Measurements from ENCODE around the gene MACROD2. TPM values are rescaled to one million over a fixed set of nuclear protein-coding genes. Genes with fewer than 3 reads are reported as not detected.

MACROD2 gene
- total RNA-seq, 4 donors from 2014 or later = 1.8 to 4.8 (median 2.9) TPM

DNA sequence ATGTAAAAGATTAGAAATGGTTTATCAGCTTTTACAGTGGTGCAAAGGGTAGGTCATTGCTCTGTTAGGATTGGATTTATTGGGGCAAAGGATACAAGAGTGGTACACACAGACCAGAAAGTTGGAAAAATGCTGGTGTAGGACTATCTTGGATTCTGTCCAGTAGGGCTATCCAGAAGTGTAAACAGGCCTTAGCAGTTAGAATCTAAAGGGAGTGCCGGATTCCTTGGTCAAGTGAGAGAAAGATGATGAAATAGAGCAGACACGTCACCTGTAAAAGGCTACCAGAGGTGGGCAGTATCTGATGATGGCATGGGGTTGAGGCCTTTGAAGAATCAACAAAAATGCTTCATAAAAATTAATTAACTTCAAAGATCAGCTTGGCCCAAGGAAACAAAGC lies 1602.0 kb downstream of the MACROD2 start:
- intact Hi-C loops (cut with DNase I) = no loop called here
- H3K9me3 ChIP-seq = no peaks in the 10 kb centered on the region
- H3K36me3 ChIP-seq = no peaks in the 10 kb centered on the region
- no peaks in the 10 kb centered on the region for H3K4me1 ChIP-seq
- no peak for DNase-seq
- H3K4me3 ChIP-seq = no peak overlapping the region
- TF ChIP-seq, protein P1, sequence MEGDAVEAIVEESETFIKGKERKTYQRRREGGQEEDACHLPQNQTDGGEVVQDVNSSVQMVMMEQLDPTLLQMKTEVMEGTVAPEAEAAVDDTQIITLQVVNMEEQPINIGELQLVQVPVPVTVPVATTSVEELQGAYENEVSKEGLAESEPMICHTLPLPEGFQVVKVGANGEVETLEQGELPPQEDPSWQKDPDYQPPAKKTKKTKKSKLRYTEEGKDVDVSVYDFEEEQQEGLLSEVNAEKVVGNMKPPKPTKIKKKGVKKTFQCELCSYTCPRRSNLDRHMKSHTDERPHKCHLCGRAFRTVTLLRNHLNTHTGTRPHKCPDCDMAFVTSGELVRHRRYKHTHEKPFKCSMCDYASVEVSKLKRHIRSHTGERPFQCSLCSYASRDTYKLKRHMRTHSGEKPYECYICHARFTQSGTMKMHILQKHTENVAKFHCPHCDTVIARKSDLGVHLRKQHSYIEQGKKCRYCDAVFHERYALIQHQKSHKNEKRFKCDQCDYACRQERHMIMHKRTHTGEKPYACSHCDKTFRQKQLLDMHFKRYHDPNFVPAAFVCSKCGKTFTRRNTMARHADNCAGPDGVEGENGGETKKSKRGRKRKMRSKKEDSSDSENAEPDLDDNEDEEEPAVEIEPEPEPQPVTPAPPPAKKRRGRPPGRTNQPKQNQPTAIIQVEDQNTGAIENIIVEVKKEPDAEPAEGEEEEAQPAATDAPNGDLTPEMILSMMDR (IDR thresholded peaks at IDR 0.05) = no peak
- no peak for TF ChIP-seq POLR2A (IDR thresholded peaks at IDR 0.05)
- H3K27me3 ChIP-seq = no peaks in the 10 kb centered on the region
- WGBS, 2 donors = 65 to 87% methylated on average over 2 of the region's 2 CpGs
- H3K27ac ChIP-seq = no peak overlapping the region

DNA sequence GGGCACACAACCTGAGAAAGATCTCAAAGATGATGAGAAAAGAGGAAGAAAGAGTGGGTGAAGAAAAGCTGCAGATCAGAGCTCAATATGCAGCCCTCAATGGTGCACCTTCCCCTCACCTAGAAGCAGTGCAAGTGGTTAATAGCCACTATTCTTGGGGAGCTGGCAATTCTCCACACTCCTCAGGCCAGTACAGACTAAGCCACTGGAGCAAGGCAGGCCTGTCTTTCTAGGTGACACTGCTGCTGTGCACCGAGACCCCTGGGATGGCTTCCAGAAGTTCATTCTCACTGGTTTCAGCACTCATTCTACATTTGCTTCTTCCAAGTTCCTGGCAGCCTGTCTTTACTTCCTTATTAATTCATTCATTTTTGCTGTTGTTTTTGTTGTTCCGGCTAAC lies 1604.6 kb downstream of the MACROD2 start:
- Histone ChIP-seq H3K4me3 (no peak overlapping the region), H3K4me1 (no peaks in the 10 kb centered on the region), H3K27ac (no peak overlapping the region), H3K27me3 (no peaks in the 10 kb centered on the region), H3K36me3 (no peaks in the 10 kb centered on the region), H3K9me3 (no peaks in the 10 kb centered on the region)
- intact Hi-C loops (cut with DNase I) = no loop called here
- no peak for TF ChIP-seq POLR2A (IDR thresholded peaks at IDR 0.05)
- TF ChIP-seq, protein P1 (IDR thresholded peaks at IDR 0.05) = no peak
- WGBS, 2 donors = 76 to 79% methylated on average over 2 of the region's 2 CpGs
- no peak for DNase-seq

DNA sequence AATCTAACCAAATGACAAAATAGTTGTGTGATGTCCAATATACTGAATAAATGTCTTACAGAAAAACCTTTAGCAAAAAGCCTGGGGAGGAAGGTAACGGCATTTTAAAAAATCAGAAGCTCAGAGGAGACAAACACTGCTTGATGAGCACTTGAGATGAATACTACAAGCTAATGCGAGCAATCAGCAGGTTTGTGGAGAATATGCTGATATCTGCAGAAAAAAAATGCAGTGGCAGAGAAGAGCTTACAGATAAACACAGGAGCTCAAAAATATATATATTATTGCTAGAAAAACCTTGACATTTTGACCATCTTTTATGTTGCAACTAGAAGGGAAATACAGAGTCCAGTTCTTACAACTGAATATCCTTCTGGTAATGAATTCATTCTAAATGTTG lies 1605.2 kb downstream of the MACROD2 start:
- 86 to 90% methylated on average over 2 of the region's 2 CpGs for WGBS, 2 donors
- no peaks in the 10 kb centered on the region for H3K4me1 ChIP-seq
- TF ChIP-seq POLR2A (IDR thresholded peaks at IDR 0.05) = no peak
- TF ChIP-seq, protein P1 (IDR thresholded peaks at IDR 0.05) = no peak
- no peak overlapping the region for H3K27ac ChIP-seq
- H3K27me3 ChIP-seq = no peaks in the 10 kb centered on the region
- no peaks in the 10 kb centered on the region for H3K9me3 ChIP-seq
- no peaks in the 10 kb centered on the region for H3K36me3 ChIP-seq
- intact Hi-C loops (cut with DNase I) = no loop called here
- no peak for DNase-seq
- no peak overlapping the region for H3K4me3 ChIP-seq

DNA sequence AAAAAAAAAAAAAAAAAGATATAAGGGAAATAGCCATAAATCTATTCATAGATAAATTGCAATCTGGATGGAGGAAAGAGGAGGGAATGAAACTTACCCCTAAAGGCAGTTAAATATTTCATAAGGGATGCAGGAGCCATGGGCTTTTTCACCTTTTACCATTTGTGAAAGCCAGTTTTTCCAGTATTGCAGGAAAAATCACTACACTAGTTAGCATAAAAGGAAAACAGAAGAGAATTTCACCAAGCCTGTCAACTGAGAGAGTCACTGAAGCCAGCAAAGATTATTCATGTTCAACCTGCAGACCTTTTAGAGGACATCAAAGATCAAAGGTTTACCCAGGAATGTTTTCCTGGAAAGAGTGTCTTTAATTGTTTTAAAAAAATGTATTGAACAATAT lies 1608.2 kb downstream of the MACROD2 start:
- intact Hi-C loops (cut with DNase I) = no loop called here
- no peak overlapping the region for H3K4me3 ChIP-seq
- H3K9me3 ChIP-seq = no peaks in the 10 kb centered on the region
- no peak for DNase-seq
- TF ChIP-seq, protein P1 (IDR thresholded peaks at IDR 0.05) = no peak
- no peak for TF ChIP-seq POLR2A (IDR thresholded peaks at IDR 0.05)
- no peaks in the 10 kb centered on the region for H3K4me1 ChIP-seq
- no peaks in the 10 kb centered on the region for H3K36me3 ChIP-seq
- no peaks in the 10 kb centered on the region for H3K27me3 ChIP-seq
- H3K27ac ChIP-seq = no peak overlapping the region

DNA sequence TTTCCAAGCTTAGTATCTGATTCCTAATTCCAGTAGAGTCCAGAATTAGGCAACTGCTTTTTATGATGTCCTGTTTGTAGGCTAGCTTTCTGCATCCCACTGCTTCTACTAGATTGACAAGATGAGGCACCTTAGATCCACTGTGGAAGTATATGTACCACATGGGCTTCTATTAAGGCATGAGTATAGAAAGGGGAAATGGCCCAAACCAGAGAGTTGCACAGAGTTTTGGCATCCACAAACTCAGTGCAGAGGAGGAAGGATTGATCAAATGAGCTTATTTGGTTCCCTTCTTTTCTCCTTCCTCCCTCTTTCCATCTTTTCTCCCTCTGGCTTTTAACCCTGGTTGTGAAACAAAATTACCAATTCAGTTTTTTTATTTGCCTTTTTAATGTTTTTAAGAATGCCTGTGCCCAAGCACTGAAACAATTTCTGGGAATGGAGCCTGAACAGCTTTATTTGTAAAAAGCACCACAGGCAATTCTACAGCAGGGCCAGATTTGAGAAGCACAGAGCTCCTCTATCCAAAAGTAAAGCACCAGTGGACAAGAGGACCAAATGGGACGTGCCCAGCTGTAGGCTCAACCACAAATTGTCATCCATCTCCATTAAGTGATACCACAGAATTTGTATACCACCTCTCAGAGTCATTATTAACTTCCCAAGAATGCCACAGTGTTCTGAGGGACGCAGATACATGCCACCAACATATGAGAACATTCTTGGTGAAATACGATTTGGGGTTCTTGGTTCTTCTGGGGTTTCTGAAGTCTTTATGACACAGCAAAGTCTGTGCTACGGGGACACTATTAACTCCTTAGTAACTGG lies 1608.9 kb downstream of the MACROD2 start:
- no peaks in the 10 kb centered on the region for H3K4me1 ChIP-seq
- TF ChIP-seq, protein P1 (IDR thresholded peaks at IDR 0.05) = no peak
- no peak for TF ChIP-seq POLR2A (IDR thresholded peaks at IDR 0.05)
- H3K27ac ChIP-seq = no peak overlapping the region
- WGBS, 2 donors = 52 to 62% methylated on average over 4 of the region's 4 CpGs
- H3K4me3 ChIP-seq = no peak overlapping the region
- H3K36me3 ChIP-seq = no peaks in the 10 kb centered on the region
- intact Hi-C loops (cut with DNase I) = no loop called here
- H3K9me3 ChIP-seq = no peaks in the 10 kb centered on the region
- H3K27me3 ChIP-seq = no peaks in the 10 kb centered on the region
- DNase-seq = no peak
